ENCODE data around the gene DKK1. TPM values are rescaled to one million over a fixed set of nuclear protein-coding genes. Genes with fewer than 3 reads are reported as not detected.

Gene DKK1
- total and polyA plus RNA-seq, 2 of the 4 experiments (the other 2 are of a cell fraction): 97.6 to 116 TPM

DNA sequence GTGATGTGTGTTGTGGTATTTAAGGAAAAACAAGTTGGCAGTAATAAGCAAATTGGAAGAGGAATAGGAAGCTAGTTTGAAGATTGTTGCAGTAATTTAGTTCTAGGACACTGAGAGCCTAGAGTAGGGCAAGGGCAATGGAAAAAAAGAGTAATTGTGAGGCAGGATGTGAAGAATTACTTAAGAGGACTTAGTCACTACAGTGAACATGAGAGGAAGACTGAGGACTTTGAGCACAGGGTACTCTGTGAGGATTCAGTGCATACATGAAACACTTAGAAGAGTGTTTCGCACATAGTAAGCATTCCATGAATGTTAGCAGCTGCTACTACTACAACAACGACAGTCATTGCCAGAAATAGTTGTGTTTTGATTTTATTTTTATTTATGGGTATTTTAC lies 30.9 kb upstream of the DKK1 start:
- ATAC-seq (ENCODE audit: low read depth) (no peak), DNase-seq (peak; percentile 31)
- no peak overlapping the region for H4K8ac ChIP-seq (ENCODE audit: low read depth in 2 of 2, low read length in 2 of 2)
- TF ChIP-seq BHLHE40 (IDR thresholded peaks at IDR 0.05; ENCODE audit: low read depth, low read length): no peak
- TF ChIP-seq RCOR1 (IDR thresholded peaks at IDR 0.05; ENCODE audit: insufficient replicate concordance, low read length): no peak
- no peak for TF ChIP-seq RFX5 (IDR thresholded peaks at IDR 0.05; ENCODE audit: low read depth, low read length)
- H3K27ac ChIP-seq (ENCODE audit: insufficient read depth, low read length): no peak overlapping the region
- no peak overlapping the region for H2AK9ac ChIP-seq (replicated peaks; ENCODE audit: low read depth, low read length, poor library complexity)
- H3K4me1 ChIP-seq (ENCODE audit: control insufficient read depth, insufficient read depth, low read length): 0 out of 2 replicates have a peak, but pooled peaks cover 2% of the 10 kb centered on the region
- dilution Hi-C loops (cut with HindIII; ENCODE audit: low sequenced_read_pairs, unreplicated experiment): no loop called here
- H2BK15ac ChIP-seq (ENCODE audit: low read depth, low read length): no peak overlapping the region
- intact Hi-C loops (cut with micrococcal nuclease): no loop called here
- no peak overlapping the region for H3K23ac ChIP-seq (ENCODE audit: low read depth, low read length)
- H3K4me2 ChIP-seq (ENCODE audit: low read depth, low read length): no peak overlapping the region
- no peak overlapping the region for H3K56ac ChIP-seq (ENCODE audit: extremely low read depth, insufficient read depth, low read length)
- no peak overlapping the region for H3K18ac ChIP-seq (ENCODE audit: low read depth, low read length)
- H2BK120ac ChIP-seq (ENCODE audit: low read depth, low read length): no peak overlapping the region
- ChIA-PET CTCF (no interaction called here), POLR2A (ENCODE audit: unreplicated experiment) (no interaction called here)
- H2BK20ac ChIP-seq (ENCODE audit: low read depth, low read length): no peak overlapping the region
- no peaks in the 10 kb centered on the region for H3K27me3 ChIP-seq (ENCODE audit: control insufficient read depth, insufficient read depth, low read length)
- no peak overlapping the region for H2AK5ac ChIP-seq (ENCODE audit: low read depth, low read length)
- H3K9me3 ChIP-seq (ENCODE audit: control insufficient read depth, insufficient read depth, low read length): no peaks in the 10 kb centered on the region
- H3K79me1 ChIP-seq (ENCODE audit: low read depth in 1 of 2, low read length in 2 of 2): no peaks in the 10 kb centered on the region
- BruUV-seq (replicated peaks): no TSS peak
- H4K91ac ChIP-seq (ENCODE audit: insufficient read depth, low read depth, low read length): no peak overlapping the region
- no peak overlapping the region for H2AFZ ChIP-seq (replicated peaks; ENCODE audit: low read length, poor library complexity)
- H3K9ac ChIP-seq (ENCODE audit: low read depth, low read length): no peak overlapping the region
- H4K5ac ChIP-seq (ENCODE audit: low read depth, low read length): no peak overlapping the region
- in situ Hi-C loops (cut with MboI; ENCODE audit: low sequenced_read_pairs): no loop called here
- no peak overlapping the region for H2BK5ac ChIP-seq (ENCODE audit: low read depth, low read length, poor library complexity, severe bottlenecking)
- no peaks in the 10 kb centered on the region for H3K9me1 ChIP-seq (ENCODE audit: insufficient read depth, low read length)
- no peak overlapping the region for H3K4me3 ChIP-seq (ENCODE audit: insufficient read depth, low read depth, low read length)
- no peak overlapping the region for H3K14ac ChIP-seq (replicated peaks; ENCODE audit: low read depth, low read length)
- H4K20me1 ChIP-seq (ENCODE audit: insufficient read depth, low read length): no peaks in the 10 kb centered on the region
- no peaks in the 10 kb centered on the region for H3K36me3 ChIP-seq (ENCODE audit: control insufficient read depth, insufficient read depth, low read length)
- no peak overlapping the region for H3K4ac ChIP-seq (ENCODE audit: low read depth, low read length)
- WGBS, 2 experiments (ENCODE audit: extremely low coverage in 2 of 2, insufficient read length in 1 of 2): no CpG with 5 or more reads among the region's 2 CpGs

All from IMR-90 (cell line).